B cell (primary cell): Measurements from ENCODE around the gene ARHGEF9.

Source experiments
- EZH2 ChIP-seq: IDR thresholded peaks from 2 replicates; pipeline ENCODE4 v1.6.1; 2012; ENCODE audit warnings: borderline replicate concordance, low read depth, mild to moderate bottlenecking, moderate library complexity, low read length; ENCODE audit not compliant: insufficient read depth, poor library complexity, severe bottlenecking
- TF ChIP-seq, protein P1 (sequence below): fragments of 200-600 bp; IDR thresholded peaks from one replicate; pipeline ENCODE4 v1.8.0; 2022; ENCODE audit warnings: antibody characterized with exemption, mild to moderate bottlenecking

DNA sequence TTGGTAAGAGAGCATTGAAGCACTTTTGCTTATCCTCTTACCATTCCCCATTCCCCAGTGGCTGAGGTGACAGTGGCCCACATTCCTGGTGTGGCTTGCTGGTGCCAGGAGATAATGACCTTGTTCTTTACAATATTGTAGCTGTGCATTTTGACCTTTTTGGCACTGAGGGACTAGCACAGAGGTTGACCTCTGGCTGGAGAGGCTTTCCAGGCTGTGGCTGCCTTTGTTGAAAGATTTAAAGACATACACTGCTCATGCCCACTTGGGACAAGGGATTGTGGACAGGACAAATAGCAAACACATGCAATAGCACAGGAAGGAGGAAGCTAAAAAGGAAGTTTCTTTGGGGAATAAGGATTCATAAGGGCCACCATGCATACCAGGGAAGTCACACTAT is 65.4 kb downstream of the ARHGEF9 start:
- TF ChIP-seq, protein P1, sequence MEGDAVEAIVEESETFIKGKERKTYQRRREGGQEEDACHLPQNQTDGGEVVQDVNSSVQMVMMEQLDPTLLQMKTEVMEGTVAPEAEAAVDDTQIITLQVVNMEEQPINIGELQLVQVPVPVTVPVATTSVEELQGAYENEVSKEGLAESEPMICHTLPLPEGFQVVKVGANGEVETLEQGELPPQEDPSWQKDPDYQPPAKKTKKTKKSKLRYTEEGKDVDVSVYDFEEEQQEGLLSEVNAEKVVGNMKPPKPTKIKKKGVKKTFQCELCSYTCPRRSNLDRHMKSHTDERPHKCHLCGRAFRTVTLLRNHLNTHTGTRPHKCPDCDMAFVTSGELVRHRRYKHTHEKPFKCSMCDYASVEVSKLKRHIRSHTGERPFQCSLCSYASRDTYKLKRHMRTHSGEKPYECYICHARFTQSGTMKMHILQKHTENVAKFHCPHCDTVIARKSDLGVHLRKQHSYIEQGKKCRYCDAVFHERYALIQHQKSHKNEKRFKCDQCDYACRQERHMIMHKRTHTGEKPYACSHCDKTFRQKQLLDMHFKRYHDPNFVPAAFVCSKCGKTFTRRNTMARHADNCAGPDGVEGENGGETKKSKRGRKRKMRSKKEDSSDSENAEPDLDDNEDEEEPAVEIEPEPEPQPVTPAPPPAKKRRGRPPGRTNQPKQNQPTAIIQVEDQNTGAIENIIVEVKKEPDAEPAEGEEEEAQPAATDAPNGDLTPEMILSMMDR = no peak
- TF ChIP-seq EZH2 = no peak
